Keratinocyte (primary cell): ENCODE results near the gene WDR82. TPM values are rescaled to one million over a fixed set of nuclear protein-coding genes. Genes with fewer than 3 reads are reported as not detected.
A peak's percentile ranks its signal among the peaks of the same experiment; 100 is the strongest.
"Not testable (repeated sequence)": the region's sequence is repeated elsewhere in the genome, so short reads cannot be mapped to it uniquely, and the experiment has no call there.

Experiments used
- DNase-seq: peaks from one replicate; pipeline ENCODE4 v3.0.0-alpha.2; 2011; ENCODE audit warnings: low read depth, missing footprints, low spot score
- FAIRE-seq: peaks from 2 replicates; lab custom pipeline; 2011; peaks lifted over from hg19 to GRCh38; lab: Jason Lieb, UNC
- H2AFZ ChIP-seq: 2 replicates; pipeline ENCODE4 v1.6.0; 2012; ENCODE audit warnings: low read length, control low read depth, inconsistent platforms; ENCODE audit not compliant: control insufficient read depth
- H3K27ac ChIP-seq: 2 replicates; pipeline ENCODE4 v1.5.1; 2011; ENCODE audit warnings: low read length; ENCODE audit not compliant: control insufficient read depth, insufficient read depth
- H3K27me3 ChIP-seq: 3 replicates; pipeline ENCODE4 v1.6.0; 2011; ENCODE audit warnings: low read length; ENCODE audit not compliant: control insufficient read depth, insufficient read depth; ENCODE audit errors: extremely low read depth
- H3K36me3 ChIP-seq, 2 experiments: 2 replicates in 1 of 2; 3 replicates in 1 of 2; pipeline ENCODE4 v1.5.1; 2011; ENCODE audit warnings: low read length in 2 of 2, mild to moderate bottlenecking in 1 of 2; ENCODE audit not compliant: control insufficient read depth in 2 of 2, insufficient read depth in 2 of 2; ENCODE audit errors: extremely low read depth in 1 of 2
- H3K4me1 ChIP-seq: 3 replicates; pipeline ENCODE4 v1.5.1; 2011; ENCODE audit warnings: low read length; ENCODE audit not compliant: control insufficient read depth, insufficient read depth; ENCODE audit errors: extremely low read depth
- H3K4me2 ChIP-seq: 3 replicates; pipeline ENCODE4 v1.6.0; 2011; ENCODE audit warnings: low read depth, low read length; ENCODE audit not compliant: control insufficient read depth, insufficient read depth; ENCODE audit errors: extremely low read depth
- H3K4me3 ChIP-seq, 3 experiments: fragments of 200-600 bp in 1 of 3; sonication (generic) in 1 of 3; 2 replicates in 2 of 3; 3 replicates in 1 of 3; pipeline ENCODE4 v1.5.1; 2011 to 2016; ENCODE audit warnings: low read length in 3 of 3, mild to moderate bottlenecking in 3 of 3, control low read depth in 2 of 3, inconsistent platforms in 1 of 3, low read depth in 1 of 3, mixed read lengths in 1 of 3, mixed run types in 1 of 3, moderate library complexity in 1 of 3; ENCODE audit not compliant: control insufficient read depth in 2 of 3, insufficient read depth in 2 of 3; ENCODE audit errors: extremely low read depth in 1 of 3
- H3K79me2 ChIP-seq: 2 replicates; pipeline ENCODE4 v1.6.0; 2012; ENCODE audit warnings: low read length; ENCODE audit not compliant: control insufficient read depth, insufficient read depth
- H3K9ac ChIP-seq: 3 replicates; pipeline ENCODE4 v1.6.0; 2011; ENCODE audit warnings: low read length; ENCODE audit not compliant: control insufficient read depth, insufficient read depth; ENCODE audit errors: extremely low read depth
- H3K9me1 ChIP-seq: 3 replicates; pipeline ENCODE4 v1.6.0; 2011; ENCODE audit warnings: low read length; ENCODE audit not compliant: control insufficient read depth, insufficient read depth; ENCODE audit errors: extremely low read depth
- H3K9me3 ChIP-seq: 2 replicates; pipeline ENCODE4 v1.5.1; 2012; ENCODE audit warnings: low read depth, low read length; ENCODE audit not compliant: control insufficient read depth
- H4K20me1 ChIP-seq: 3 replicates; pipeline ENCODE4 v1.6.0; 2011; ENCODE audit warnings: low read length; ENCODE audit not compliant: control insufficient read depth, insufficient read depth; ENCODE audit errors: extremely low read depth
- EZH2 ChIP-seq: IDR thresholded peaks from one replicate; pipeline ENCODE4 v1.6.1; 2012; ENCODE audit warnings: inconsistent platforms, mild to moderate bottlenecking, low read length, moderate library complexity
- dilution Hi-C: fragments of 300-500 bp; cut with MboI; formaldehyde crosslinking; loops from one replicate; pipeline ENCODE4 v1.7.0; 2020; ENCODE audit warnings: low sequenced_read_pairs; ENCODE audit not compliant: extremely low pct_ligation_motif_present
- polyA plus RNA-seq, 5 experiments: library from polyadenylated mRNA; depleted of rRNA in 3 of 5; stranded (reverse) in 3 of 5; stranded (forward) in 1 of 5; unstranded in 1 of 5; fragments of >200 nt; gene quantifications; 1 replicate in 1 of 5; 2 replicates in 3 of 5; 3 replicates in 1 of 5; pipeline versions ENCODE4 v1.2.1 to v1.2.3, GENCODE V29; 2011 to 2012; ENCODE audit warnings: missing spikeins in 2 of 5, low read depth in 1 of 5, low replicate concordance in 1 of 5
- TF ChIP-seq, protein P1 (sequence below), 3 experiments: IDR thresholded peaks in 1 of 3; conservative IDR thresholded peaks in 1 of 3; optimal IDR thresholded peaks in 1 of 3; 2 replicates in 2 of 3; 3 replicates in 1 of 3; pipeline versions ENCODE3 to v1.5.1; 2011; ENCODE audit warnings: low read length in 3 of 3, mild to moderate bottlenecking in 3 of 3, moderate library complexity in 2 of 3, control low read depth in 1 of 3, inconsistent platforms in 1 of 3; ENCODE audit not compliant: insufficient read depth in 2 of 3; ENCODE audit errors: extremely low read depth in 1 of 3

The WDR82 gene
- polyA plus RNA-seq, 1 donor (not counting 4 experiments of a cell fraction or from before 2014, with no cell fraction given) = 75.1 TPM

GRCh38 chr3:52286777-52287110 is 8.3 kb upstream of the WDR82 start:
- H3K4me1 ChIP-seq = peaks cover 9% of the 10 kb centered on the region
- H3K4me3 ChIP-seq = peak overlapping the region; percentile 65 to 94 (median 88)
- peak overlapping the region; percentile 98 for H3K9ac ChIP-seq
- no peaks in the 10 kb centered on the region for H4K20me1 ChIP-seq
- H3K4me2 ChIP-seq = peak overlapping the region; percentile 72
- H3K27me3 ChIP-seq = no peaks in the 10 kb centered on the region
- H3K9me3 ChIP-seq = no peaks in the 10 kb centered on the region
- FAIRE-seq = no peak
- H3K9me1 ChIP-seq = no peaks in the 10 kb centered on the region
- peak overlapping the region; percentile 99 for H3K27ac ChIP-seq
- dilution Hi-C loops = no loop called here
- peaks cover 1 to 2% of the 10 kb centered on the region in 2 experiments for H3K36me3 ChIP-seq
- no peak for DNase-seq
- H2AFZ ChIP-seq = no peak overlapping the region
- no peak for TF ChIP-seq EZH2
- TF ChIP-seq, protein P1, sequence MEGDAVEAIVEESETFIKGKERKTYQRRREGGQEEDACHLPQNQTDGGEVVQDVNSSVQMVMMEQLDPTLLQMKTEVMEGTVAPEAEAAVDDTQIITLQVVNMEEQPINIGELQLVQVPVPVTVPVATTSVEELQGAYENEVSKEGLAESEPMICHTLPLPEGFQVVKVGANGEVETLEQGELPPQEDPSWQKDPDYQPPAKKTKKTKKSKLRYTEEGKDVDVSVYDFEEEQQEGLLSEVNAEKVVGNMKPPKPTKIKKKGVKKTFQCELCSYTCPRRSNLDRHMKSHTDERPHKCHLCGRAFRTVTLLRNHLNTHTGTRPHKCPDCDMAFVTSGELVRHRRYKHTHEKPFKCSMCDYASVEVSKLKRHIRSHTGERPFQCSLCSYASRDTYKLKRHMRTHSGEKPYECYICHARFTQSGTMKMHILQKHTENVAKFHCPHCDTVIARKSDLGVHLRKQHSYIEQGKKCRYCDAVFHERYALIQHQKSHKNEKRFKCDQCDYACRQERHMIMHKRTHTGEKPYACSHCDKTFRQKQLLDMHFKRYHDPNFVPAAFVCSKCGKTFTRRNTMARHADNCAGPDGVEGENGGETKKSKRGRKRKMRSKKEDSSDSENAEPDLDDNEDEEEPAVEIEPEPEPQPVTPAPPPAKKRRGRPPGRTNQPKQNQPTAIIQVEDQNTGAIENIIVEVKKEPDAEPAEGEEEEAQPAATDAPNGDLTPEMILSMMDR (optimal IDR thresholded peaks at IDR 0.05 in 1 of 3, IDR thresholded peaks at IDR 0.05 in 1 of 3, conservative IDR thresholded peaks at IDR 0.05 in 1 of 3; ENCODE audit: extremely low read depth in 1 of 3, insufficient read depth in 2 of 3, low read length in 3 of 3) = no peak
- H3K79me2 ChIP-seq = peaks cover 7% of the 10 kb centered on the region

DNA sequence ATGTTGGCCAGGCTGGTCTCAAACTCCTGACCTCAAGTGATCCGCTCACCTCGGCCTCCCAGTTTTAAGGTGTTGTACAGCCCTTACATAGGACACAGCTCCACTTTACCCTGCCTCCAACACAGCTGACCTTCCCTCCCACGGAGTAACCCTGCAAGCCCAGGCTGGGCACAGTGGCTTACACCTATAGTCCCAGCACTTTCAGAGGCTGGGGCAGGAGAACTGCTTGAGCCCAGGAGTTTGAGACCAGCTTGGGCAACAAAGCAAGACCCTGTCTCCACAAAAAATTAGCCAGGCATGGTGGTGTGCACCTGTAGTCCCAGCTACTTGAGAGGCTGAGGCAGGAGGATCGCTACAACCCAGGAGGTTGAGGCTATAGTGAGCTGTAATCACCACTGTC is 5.6 kb upstream of the WDR82 start:
- dilution Hi-C loops, FAIRE-seq: not testable (repeated sequence)

GRCh38 chr3:52283306-52283705 is 4.9 kb upstream of the WDR82 start:
- H3K27ac ChIP-seq = no peak overlapping the region
- dilution Hi-C loops = no loop called here
- no peak for FAIRE-seq

More for the DNA sequence above, 5.6 kb upstream of the WDR82 start:
- not testable (repeated sequence) for H3K4me2 ChIP-seq, H3K9me3 ChIP-seq, H3K9me1 ChIP-seq, H3K9ac ChIP-seq, H3K36me3 ChIP-seq, H3K27me3 ChIP-seq, H3K27ac ChIP-seq, H3K79me2 ChIP-seq, H4K20me1 ChIP-seq, DNase-seq, H3K4me3 ChIP-seq, H2AFZ ChIP-seq
- peaks cover 19% of the 10 kb centered on the region for H3K4me1 ChIP-seq

More at GRCh38 chr3:52283306-52283705, 4.9 kb upstream of the WDR82 start:
- no peaks in the 10 kb centered on the region for H4K20me1 ChIP-seq
- H3K4me1 ChIP-seq = peaks cover 15% of the 10 kb centered on the region
- peaks cover 5% of the 10 kb centered on the region for H3K79me2 ChIP-seq
- no peaks in the 10 kb centered on the region for H3K9me1 ChIP-seq
- no peak overlapping the region for H2AFZ ChIP-seq
- H3K36me3 ChIP-seq = no peaks in the 10 kb centered on the region
- H3K9ac ChIP-seq = no peak overlapping the region
- H3K27me3 ChIP-seq = no peaks in the 10 kb centered on the region
- TF ChIP-seq, protein P1 (optimal IDR thresholded peaks at IDR 0.05 in 1 of 3, IDR thresholded peaks at IDR 0.05 in 1 of 3, conservative IDR thresholded peaks at IDR 0.05 in 1 of 3; ENCODE audit: extremely low read depth in 1 of 3, insufficient read depth in 2 of 3, low read length in 3 of 3) = no peak
- TF ChIP-seq EZH2 = no peak
- H3K9me3 ChIP-seq = no peaks in the 10 kb centered on the region
- H3K4me3 ChIP-seq = no peak overlapping the region
- no peak overlapping the region for H3K4me2 ChIP-seq
- no peak for DNase-seq
